ENCODE measurements around the gene RHOT2.

The RHOT2 gene

GRCh38 chr16:718922-719321 is 51.0 kb downstream of the RHOT2 start:
- Mint-ChIP-seq H3K4me1 (peaks cover 23% of the 10 kb centered on the region), H3K36me3 (ENCODE audit: low read depth) (no peaks in the 10 kb centered on the region), H3K9me3 (no peaks in the 10 kb centered on the region), H3K4me3 (peak overlapping the region; percentile 85), H3K27me3 (peaks cover 3% of the 10 kb centered on the region), H3K27ac (peak overlapping the region; percentile 50)
- ATAC-seq (no peak), DNase-seq (no peak)

GRCh38 chr16:719815-720446 is 52.0 kb downstream of the RHOT2 start:
- H3K9me3 Mint-ChIP-seq, result no peaks in the 10 kb centered on the region
- ATAC-seq (no peak), DNase-seq (no peak)
- peak overlapping the region; percentile 84 for H3K27ac Mint-ChIP-seq
- H3K4me1 Mint-ChIP-seq, result peaks cover 23% of the 10 kb centered on the region
- H3K27me3 Mint-ChIP-seq, result no peaks in the 10 kb centered on the region
- peak overlapping the region; percentile 85 for H3K4me3 Mint-ChIP-seq
- H3K36me3 Mint-ChIP-seq (ENCODE audit: low read depth), result no peaks in the 10 kb centered on the region

- peak; percentile 71 for DNase-seq
- peak; percentile 48 for ATAC-seq
- Mint-ChIP-seq H3K27me3 (no peaks in the 10 kb centered on the region), H3K27ac (peak overlapping the region; percentile 84), H3K4me1 (peaks cover 23% of the 10 kb centered on the region), H3K9me3 (no peaks in the 10 kb centered on the region), H3K36me3 (ENCODE audit: low read depth) (no peaks in the 10 kb centered on the region), H3K4me3 (peak overlapping the region; percentile 85)
Observed at GRCh38 chr16:720447-720989, 52.6 kb downstream of the RHOT2 start.

GRCh38 chr16:720990-721764 is 53.2 kb downstream of the RHOT2 start, which contains the start of gene ANTKMT:
Gene ANTKMT, plus strand, starts transcription at chr16:721146. Its CDS starts 129 bp downstream, at chr16:721275.
- Mint-ChIP-seq H3K36me3 (ENCODE audit: low read depth) (no peaks in the 10 kb centered on the region), H3K9me3 (no peaks in the 10 kb centered on the region), H3K27me3 (no peaks in the 10 kb centered on the region), H3K27ac (peak within 1 kb of the TSS; percentile 84), H3K4me3 (peak within 1 kb of the TSS; percentile 85), H3K4me1 (peaks cover 23% of the 10 kb centered on the region)
- ATAC-seq (peak; percentile 64), DNase-seq (peak; percentile 84)

GRCh38 chr16:721765-722540 is 54.0 kb downstream of the RHOT2 start:
- ATAC-seq (no peak), DNase-seq (no peak)
- Mint-ChIP-seq H3K9me3 (no peaks in the 10 kb centered on the region), H3K4me3 (peak overlapping the region; percentile 74), H3K27me3 (no peaks in the 10 kb centered on the region), H3K36me3 (ENCODE audit: low read depth) (no peaks in the 10 kb centered on the region), H3K4me1 (peaks cover 19% of the 10 kb centered on the region), H3K27ac (no peak overlapping the region)

GRCh38 chr16:722835-723633 is 55.1 kb downstream of the RHOT2 start:
- no peaks in the 10 kb centered on the region for H3K27me3 Mint-ChIP-seq

GRCh38 chr16:723695-724094 is 55.8 kb downstream of the RHOT2 start:
- no peak overlapping the region for H3K4me3 Mint-ChIP-seq
- H3K27ac Mint-ChIP-seq, result no peak overlapping the region
- no peaks in the 10 kb centered on the region for H3K9me3 Mint-ChIP-seq
- no peak for DNase-seq
- no peaks in the 10 kb centered on the region for H3K36me3 Mint-ChIP-seq (ENCODE audit: low read depth)
- peaks cover 18% of the 10 kb centered on the region for H3K4me1 Mint-ChIP-seq
- H3K27me3 Mint-ChIP-seq, result no peaks in the 10 kb centered on the region
- ATAC-seq, result no peak

More at GRCh38 chr16:722835-723633, 55.1 kb downstream of the RHOT2 start:
- H3K27ac Mint-ChIP-seq, result no peak overlapping the region
- no peak for DNase-seq
- ATAC-seq, result no peak
- H3K4me1 Mint-ChIP-seq, result peaks cover 19% of the 10 kb centered on the region
- peak overlapping the region; percentile 74 for H3K4me3 Mint-ChIP-seq
- no peaks in the 10 kb centered on the region for H3K36me3 Mint-ChIP-seq (ENCODE audit: low read depth)
- H3K9me3 Mint-ChIP-seq, result no peaks in the 10 kb centered on the region

Data from activated naive CD8-positive, alpha-beta T cell treated with anti-CD3 and anti-CD28 coated beads, Interleukin-2, amount 50 U/mL, for 24 hours (primary cell).